Thyroid gland (tissue), 4 donors: ENCODE data around the gene KLHL25. TPM values are rescaled to one million over a fixed set of nuclear protein-coding genes. Genes with fewer than 3 reads are reported as not detected.

Experiments
- DNase-seq, 2 donors: peaks; one replicate each; pipeline ENCODE4 v3.0.0-alpha.2; 2019
- H3K27ac ChIP-seq, 3 donors: fragments of 200-600 bp; sonication (generic); 1 replicate in 2 of 3; 2 replicates in 1 of 3; pipeline ENCODE4 v1.5.1; 2016 to 2019; ENCODE audit warnings: mild to moderate bottlenecking in 1 of 3, moderate library complexity in 1 of 3
- H3K27me3 ChIP-seq: fragments of 200-600 bp; sonication (generic); one replicate; pipeline ENCODE4 v1.5.1; 2019
- H3K36me3 ChIP-seq, 2 donors: fragments of 200-600 bp; sonication (generic); one replicate each; pipeline ENCODE4 v1.5.1; 2016 to 2019
- H3K4me1 ChIP-seq, 2 donors: fragments of 200-600 bp; sonication (generic); one replicate each; pipeline ENCODE4 v1.5.1; 2017 to 2019
- H3K4me3 ChIP-seq, 3 donors: fragments of 200-600 bp; sonication (generic); replicated peaks in 1 of 3; 1 replicate in 2 of 3; 2 replicates in 1 of 3; pipeline ENCODE4 v1.5.1; 2016; ENCODE audit warnings: mild to moderate bottlenecking in 1 of 3
- H3K9me3 ChIP-seq: fragments of 200-600 bp; sonication (generic); one replicate; pipeline ENCODE4 v1.5.1; 2017
- CTCF ChIP-seq, 6 experiments: fragments of 200-600 bp in 3 of 6; fragments of 450-650 bp in 3 of 6; sonication (generic) in 3 of 6; IDR thresholded peaks; one replicate each; pipeline ENCODE4 v1.5.1; 2016 to 2019; ENCODE audit warnings: antibody characterized with exemption in 6 of 6, mild to moderate bottlenecking in 2 of 6, inconsistent platforms in 1 of 6, moderate library complexity in 1 of 6
- POLR2A ChIP-seq, 2 donors: fragments of 450-650 bp; IDR thresholded peaks; one replicate each; pipeline ENCODE4 v1.6.1; 2017; ENCODE audit warnings: antibody characterized with exemption in 2 of 2, mild to moderate bottlenecking in 2 of 2, moderate library complexity in 1 of 2
- WGBS, 2 donors: methylation state at CpG; one replicate each; pipeline ENCODE4 v1.1.5; 2017; 5-methylcytosine and 5-hydroxymethylcytosine counted together
- intact Hi-C: fragments of 100-400 bp; cut with DNase I; formaldehyde crosslinking; loops from one replicate; pipeline ENCODE4 v1.15.1; 2023
- total RNA-seq, 4 donors: library from RNA; depleted of rRNA; stranded (reverse); fragments of >200 nt; gene quantifications; one replicate each; pipeline ENCODE4 v1.2.3, GENCODE V29; 2016

KLHL25 gene
- total RNA-seq, 4 donors from 2014 or later: 4.2 to 8.8 (median 4.8) TPM

- intact Hi-C loops: loop anchor here (10.0 kb wide), 1 partner anchor 51 kb away; the partner anchor contains the start of gene KLHL25
- Histone ChIP-seq H3K27ac (no peak overlapping the region), H3K9me3 (no peaks in the 10 kb centered on the region), H3K27me3 (no peaks in the 10 kb centered on the region), H3K36me3 (peaks cover 81 to 91% of the 10 kb centered on the region in 2 donors), H3K4me3 (no peak overlapping the region), H3K4me1 (no peaks in the 10 kb centered on the region)
- TF ChIP-seq CTCF (IDR thresholded peaks at IDR 0.05) (no peak), POLR2A (IDR thresholded peaks at IDR 0.05) (no peak)
- DNase-seq: no peak
- WGBS, 2 donors: 89 to 93% methylated on average over 14 of the region's 14 CpGs
Observed at GRCh38 chr15:85743392-85744055, 51.2 kb downstream of the KLHL25 start.

- DNase-seq: no peak
- 78 to 81% methylated on average over 8 of the region's 8 CpGs for WGBS, 2 donors
- no peak overlapping the region for H3K4me3 ChIP-seq
- intact Hi-C loops: loop anchor here (10.0 kb wide), 1 partner anchor 52 kb away; the partner anchor contains the start of gene KLHL25
- no peak overlapping the region for H3K27ac ChIP-seq
- H3K4me1 ChIP-seq: no peaks in the 10 kb centered on the region
- no peak for TF ChIP-seq POLR2A (IDR thresholded peaks at IDR 0.05)
- no peak for TF ChIP-seq CTCF (IDR thresholded peaks at IDR 0.05)
- H3K27me3 ChIP-seq: no peaks in the 10 kb centered on the region
- no peaks in the 10 kb centered on the region for H3K9me3 ChIP-seq
- peaks cover 76 to 86% of the 10 kb centered on the region in 2 donors for H3K36me3 ChIP-seq
Observed at GRCh38 chr15:85742186-85742821, 52.4 kb downstream of the KLHL25 start.

GRCh38 chr15:85741662-85742061, 53.1 kb downstream of the KLHL25 start:
- intact Hi-C loops: loop anchor here (10.0 kb wide), 1 partner anchor 53 kb away; the partner anchor contains the start of gene KLHL25
- H3K4me1 ChIP-seq: no peaks in the 10 kb centered on the region
- DNase-seq: no peak
- H3K36me3 ChIP-seq: peaks cover 74 to 85% of the 10 kb centered on the region in 2 donors
- 96 to 97% methylated on average over 11 of the region's 11 CpGs for WGBS, 2 donors
- H3K4me3 ChIP-seq: no peak overlapping the region
- H3K9me3 ChIP-seq: no peaks in the 10 kb centered on the region
- H3K27ac ChIP-seq: no peak overlapping the region
- TF ChIP-seq POLR2A (IDR thresholded peaks at IDR 0.05): no peak
- no peak for TF ChIP-seq CTCF (IDR thresholded peaks at IDR 0.05)
- H3K27me3 ChIP-seq: no peaks in the 10 kb centered on the region

- TF ChIP-seq CTCF (IDR thresholded peaks at IDR 0.05) (no peak), POLR2A (IDR thresholded peaks at IDR 0.05) (no peak)
- H3K4me3 ChIP-seq: no peak overlapping the region
- no peak overlapping the region for H3K27ac ChIP-seq
- intact Hi-C loops: loop anchor here (10.0 kb wide), 1 partner anchor 54 kb away; the partner anchor contains the start of gene KLHL25
- H3K4me1 ChIP-seq: no peaks in the 10 kb centered on the region
- no peaks in the 10 kb centered on the region for H3K9me3 ChIP-seq
- no peak for DNase-seq
- H3K36me3 ChIP-seq: peaks cover 74 to 85% of the 10 kb centered on the region in 2 donors
- 94 to 95% methylated on average over 20 of the region's 20 CpGs for WGBS, 2 donors
- H3K27me3 ChIP-seq: no peaks in the 10 kb centered on the region
Observed at GRCh38 chr15:85741021-85741421, 53.7 kb downstream of the KLHL25 start.

GRCh38 chr15:85737061-85737460, 57.7 kb downstream of the KLHL25 start:
- H3K4me3 ChIP-seq: no peak overlapping the region
- no peaks in the 10 kb centered on the region for H3K9me3 ChIP-seq
- no peak for DNase-seq
- H3K4me1 ChIP-seq: no peaks in the 10 kb centered on the region
- no peak overlapping the region for H3K27ac ChIP-seq
- peaks cover 61 to 73% of the 10 kb centered on the region in 2 donors for H3K36me3 ChIP-seq
- intact Hi-C loops: no loop called here
- TF ChIP-seq CTCF (IDR thresholded peaks at IDR 0.05) (no peak), POLR2A (IDR thresholded peaks at IDR 0.05) (no peak)
- WGBS, 2 donors: 97 to 98% methylated on average over 6 of the region's 6 CpGs
- no peaks in the 10 kb centered on the region for H3K27me3 ChIP-seq
